ENCODE data around the gene SAPCD1.

DNA sequence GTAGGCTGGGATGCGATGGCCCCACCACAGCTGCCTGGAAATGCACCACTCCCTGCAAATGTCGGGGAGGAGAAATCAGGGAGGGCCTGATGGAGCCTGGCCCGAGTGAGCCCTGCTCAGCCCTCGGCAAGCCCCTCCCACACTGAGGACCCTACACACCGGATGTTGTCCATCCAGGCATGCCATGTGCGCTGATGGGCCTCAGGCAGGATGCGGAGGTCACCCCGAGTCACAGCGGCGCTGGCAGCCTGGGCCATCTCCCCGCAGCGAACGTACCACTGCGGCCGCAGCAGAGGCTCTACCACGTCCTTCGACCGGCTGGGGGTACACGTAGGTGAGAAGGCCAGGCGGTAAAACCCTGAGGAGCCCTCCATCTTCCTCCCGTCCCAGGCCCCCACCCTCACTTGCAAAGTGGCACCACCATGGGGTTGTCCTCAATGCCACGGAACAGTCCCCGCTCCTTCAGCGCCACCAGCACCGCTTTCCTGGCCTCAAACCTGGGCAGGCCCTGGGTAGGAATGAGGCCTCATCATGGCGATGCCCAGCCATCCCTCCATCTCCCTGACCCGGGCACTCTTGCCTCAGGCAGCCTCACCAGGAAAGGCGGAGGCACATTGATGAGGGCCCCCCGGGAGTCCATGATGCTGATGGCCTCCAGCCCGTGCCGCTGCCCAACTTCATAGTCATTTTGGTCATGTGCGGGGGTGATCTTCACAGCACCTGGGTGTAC lies 19.8 kb downstream of the SAPCD1 start:
- TF ChIP-seq POLR2A (IDR thresholded peaks at IDR 0.05; ENCODE audit: low read depth, low read length): peak; percentile 68
- no peak for TF ChIP-seq RFX5 (IDR thresholded peaks at IDR 0.05; ENCODE audit: low read depth, low read length)
- TF ChIP-seq, protein P1, sequence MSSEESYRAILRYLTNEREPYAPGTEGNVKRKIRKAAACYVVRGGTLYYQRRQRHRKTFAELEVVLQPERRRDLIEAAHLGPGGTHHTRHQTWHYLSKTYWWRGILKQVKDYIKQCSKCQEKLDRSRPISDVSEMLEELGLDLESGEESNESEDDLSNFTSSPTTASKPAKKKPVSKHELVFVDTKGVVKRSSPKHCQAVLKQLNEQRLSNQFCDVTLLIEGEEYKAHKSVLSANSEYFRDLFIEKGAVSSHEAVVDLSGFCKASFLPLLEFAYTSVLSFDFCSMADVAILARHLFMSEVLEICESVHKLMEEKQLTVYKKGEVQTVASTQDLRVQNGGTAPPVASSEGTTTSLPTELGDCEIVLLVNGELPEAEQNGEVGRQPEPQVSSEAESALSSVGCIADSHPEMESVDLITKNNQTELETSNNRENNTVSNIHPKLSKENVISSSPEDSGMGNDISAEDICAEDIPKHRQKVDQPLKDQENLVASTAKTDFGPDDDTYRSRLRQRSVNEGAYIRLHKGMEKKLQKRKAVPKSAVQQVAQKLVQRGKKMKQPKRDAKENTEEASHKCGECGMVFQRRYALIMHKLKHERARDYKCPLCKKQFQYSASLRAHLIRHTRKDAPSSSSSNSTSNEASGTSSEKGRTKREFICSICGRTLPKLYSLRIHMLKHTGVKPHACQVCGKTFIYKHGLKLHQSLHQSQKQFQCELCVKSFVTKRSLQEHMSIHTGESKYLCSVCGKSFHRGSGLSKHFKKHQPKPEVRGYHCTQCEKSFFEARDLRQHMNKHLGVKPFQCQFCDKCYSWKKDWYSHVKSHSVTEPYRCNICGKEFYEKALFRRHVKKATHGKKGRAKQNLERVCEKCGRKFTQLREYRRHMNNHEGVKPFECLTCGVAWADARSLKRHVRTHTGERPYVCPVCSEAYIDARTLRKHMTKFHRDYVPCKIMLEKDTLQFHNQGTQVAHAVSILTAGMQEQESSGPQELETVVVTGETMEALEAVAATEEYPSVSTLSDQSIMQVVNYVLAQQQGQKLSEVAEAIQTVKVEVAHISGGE (CRISPR knock-in tag; IDR thresholded peaks at IDR 0.05): no peak
- TF ChIP-seq EP300 (IDR thresholded peaks at IDR 0.05; ENCODE audit: borderline replicate concordance in 1 of 2, control insufficient read depth in 1 of 2, low read depth in 2 of 2, low read length in 2 of 2): no peak
- TF ChIP-seq SPI1 (IDR thresholded peaks at IDR 0.05; ENCODE audit: borderline replicate concordance, insufficient read depth, low read depth, low read length): no peak
- TF ChIP-seq, protein P2, sequence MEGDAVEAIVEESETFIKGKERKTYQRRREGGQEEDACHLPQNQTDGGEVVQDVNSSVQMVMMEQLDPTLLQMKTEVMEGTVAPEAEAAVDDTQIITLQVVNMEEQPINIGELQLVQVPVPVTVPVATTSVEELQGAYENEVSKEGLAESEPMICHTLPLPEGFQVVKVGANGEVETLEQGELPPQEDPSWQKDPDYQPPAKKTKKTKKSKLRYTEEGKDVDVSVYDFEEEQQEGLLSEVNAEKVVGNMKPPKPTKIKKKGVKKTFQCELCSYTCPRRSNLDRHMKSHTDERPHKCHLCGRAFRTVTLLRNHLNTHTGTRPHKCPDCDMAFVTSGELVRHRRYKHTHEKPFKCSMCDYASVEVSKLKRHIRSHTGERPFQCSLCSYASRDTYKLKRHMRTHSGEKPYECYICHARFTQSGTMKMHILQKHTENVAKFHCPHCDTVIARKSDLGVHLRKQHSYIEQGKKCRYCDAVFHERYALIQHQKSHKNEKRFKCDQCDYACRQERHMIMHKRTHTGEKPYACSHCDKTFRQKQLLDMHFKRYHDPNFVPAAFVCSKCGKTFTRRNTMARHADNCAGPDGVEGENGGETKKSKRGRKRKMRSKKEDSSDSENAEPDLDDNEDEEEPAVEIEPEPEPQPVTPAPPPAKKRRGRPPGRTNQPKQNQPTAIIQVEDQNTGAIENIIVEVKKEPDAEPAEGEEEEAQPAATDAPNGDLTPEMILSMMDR (IDR thresholded peaks at IDR 0.05 in 2 of 3, conservative IDR thresholded peaks at IDR 0.05 in 1 of 3; ENCODE audit: control insufficient read depth in 2 of 3, extremely low read depth in 1 of 3, insufficient read depth in 1 of 3, low read depth in 3 of 3, low read length in 3 of 3): no peak
- no peak for TF ChIP-seq ZNF24 (IDR thresholded peaks at IDR 0.05)
- TF ChIP-seq PKNOX1 (IDR thresholded peaks at IDR 0.05): no peak
- TF ChIP-seq, protein P3, sequence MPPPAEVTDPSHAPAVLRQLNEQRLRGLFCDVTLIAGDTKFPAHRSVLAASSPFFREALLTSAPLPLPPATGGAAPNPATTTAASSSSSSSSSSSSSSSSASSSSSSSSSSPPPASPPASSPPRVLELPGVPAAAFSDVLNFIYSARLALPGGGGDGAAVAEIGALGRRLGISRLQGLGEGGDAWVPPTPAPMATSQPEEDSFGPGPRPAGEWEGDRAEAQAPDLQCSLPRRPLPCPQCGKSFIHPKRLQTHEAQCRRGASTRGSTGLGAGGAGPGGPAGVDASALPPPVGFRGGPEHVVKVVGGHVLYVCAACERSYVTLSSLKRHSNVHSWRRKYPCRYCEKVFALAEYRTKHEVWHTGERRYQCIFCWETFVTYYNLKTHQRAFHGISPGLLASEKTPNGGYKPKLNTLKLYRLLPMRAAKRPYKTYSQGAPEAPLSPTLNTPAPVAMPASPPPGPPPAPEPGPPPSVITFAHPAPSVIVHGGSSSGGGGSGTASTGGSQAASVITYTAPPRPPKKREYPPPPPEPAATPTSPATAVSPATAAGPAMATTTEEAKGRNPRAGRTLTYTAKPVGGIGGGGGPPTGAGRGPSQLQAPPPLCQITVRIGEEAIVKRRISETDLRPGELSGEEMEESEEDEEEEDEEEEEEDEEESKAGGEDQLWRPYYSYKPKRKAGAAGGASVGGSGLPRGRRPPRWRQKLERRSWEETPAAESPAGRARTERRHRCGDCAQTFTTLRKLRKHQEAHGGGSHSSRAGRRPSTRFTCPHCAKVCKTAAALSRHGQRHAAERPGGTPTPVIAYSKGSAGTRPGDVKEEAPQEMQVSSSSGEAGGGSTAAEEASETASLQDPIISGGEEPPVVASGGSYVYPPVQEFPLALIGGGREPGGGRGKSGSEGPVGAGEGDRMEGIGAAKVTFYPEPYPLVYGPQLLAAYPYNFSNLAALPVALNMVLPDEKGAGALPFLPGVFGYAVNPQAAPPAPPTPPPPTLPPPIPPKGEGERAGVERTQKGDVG (CRISPR knock-in tag; IDR thresholded peaks at IDR 0.05): no peak

Measured in GM12878 (cell line).